HG03045 (cell line): ENCODE measurements around the gene BMPER.

Source experiments
- ATAC-seq: cut with Tn5 transposase; IDR thresholded peaks from one replicate; pipeline ENCODE4 v1.9.1; 2021; ENCODE audit warnings: mild to moderate bottlenecking, moderate library complexity; ENCODE audit not compliant: unreplicated experiment

Gene BMPER

DNA sequence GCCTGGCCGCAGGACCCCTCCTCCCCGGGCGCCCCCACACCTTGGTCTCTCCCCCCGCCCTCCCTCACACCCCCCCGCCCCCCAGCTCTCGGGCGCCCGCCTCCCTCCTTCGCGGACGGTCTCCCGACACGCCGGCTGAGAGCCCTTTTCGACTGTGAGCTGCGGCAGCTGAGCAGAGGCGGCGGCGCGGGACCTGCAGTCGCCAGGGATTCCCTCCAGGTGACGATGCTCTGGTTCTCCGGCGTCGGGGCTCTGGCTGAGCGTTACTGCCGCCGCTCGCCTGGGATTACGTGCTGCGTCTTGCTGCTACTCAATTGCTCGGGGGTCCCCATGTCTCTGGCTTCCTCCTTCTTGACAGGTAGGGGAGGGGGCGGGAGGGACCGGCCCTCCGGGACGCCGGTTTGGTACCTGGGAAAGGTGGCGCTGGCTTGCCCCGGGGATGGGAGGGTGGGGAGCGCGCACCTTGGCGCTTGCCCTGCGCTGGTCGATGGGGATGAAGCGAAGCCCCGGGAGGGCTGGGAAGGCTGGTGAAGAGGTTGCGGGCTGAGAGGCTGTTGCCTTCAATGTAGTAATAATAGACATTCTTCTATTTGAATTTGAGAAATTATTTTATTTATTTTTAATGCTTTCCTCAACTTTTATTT lies at the start of gene BMPER:
Gene BMPER, plus strand, starts transcription at position 151 of the 644 bp plus-strand sequence. Its CDS starts 75 bp downstream, at position 226.
- ATAC-seq, result no peak

- no peak for ATAC-seq
Measured at GRCh38 chr7:33861947-33862346, 43.4 kb upstream of the BMPER start.

DNA sequence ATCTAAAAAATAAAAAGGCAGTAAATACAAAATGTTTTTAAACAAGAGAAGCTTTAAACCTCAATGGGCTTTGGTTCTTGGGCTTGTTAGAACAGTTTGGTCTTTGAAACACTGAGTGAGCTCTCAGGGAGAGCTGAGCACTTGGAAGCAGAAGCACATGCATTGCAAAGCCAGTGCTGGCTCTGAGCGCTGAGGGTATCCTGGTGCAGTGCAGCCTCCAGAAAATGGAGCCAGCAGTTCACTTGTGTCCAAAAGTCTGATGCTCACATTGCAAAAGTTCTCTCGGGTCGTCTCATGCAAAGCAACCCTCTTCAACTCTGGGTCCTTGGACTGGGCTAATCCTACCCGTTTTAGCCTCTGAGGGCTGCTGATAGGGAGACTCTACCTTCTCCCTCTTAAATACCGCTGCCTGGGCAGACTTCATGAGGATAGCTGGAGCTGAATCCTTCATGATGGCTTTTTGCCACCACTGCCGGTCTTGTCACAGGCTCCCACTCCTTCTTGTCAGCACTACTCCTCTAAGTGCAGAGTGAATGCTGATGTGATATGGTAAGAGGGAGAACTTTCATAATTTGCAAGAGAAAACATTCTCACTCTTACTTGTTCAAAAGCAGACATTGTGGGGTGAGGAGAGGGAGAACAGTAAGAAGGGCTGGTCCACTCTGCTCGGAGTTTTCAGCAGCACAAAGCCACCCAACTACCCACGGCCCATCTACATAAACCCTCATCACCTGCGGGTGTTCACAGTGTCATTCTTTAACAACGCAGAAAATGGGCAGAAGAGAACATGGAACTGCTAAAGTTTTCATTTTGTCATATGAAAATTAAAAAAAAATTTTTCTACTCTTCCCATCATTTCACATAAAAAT lies 42.2 kb upstream of the BMPER start:
- ATAC-seq, result no peak

GRCh38 chr7:33868166-33868565 lies 37.2 kb upstream of the BMPER start:
- ATAC-seq, result no peak

- ATAC-seq, result no peak
Measured at GRCh38 chr7:33869176-33869575, 36.2 kb upstream of the BMPER start.

DNA sequence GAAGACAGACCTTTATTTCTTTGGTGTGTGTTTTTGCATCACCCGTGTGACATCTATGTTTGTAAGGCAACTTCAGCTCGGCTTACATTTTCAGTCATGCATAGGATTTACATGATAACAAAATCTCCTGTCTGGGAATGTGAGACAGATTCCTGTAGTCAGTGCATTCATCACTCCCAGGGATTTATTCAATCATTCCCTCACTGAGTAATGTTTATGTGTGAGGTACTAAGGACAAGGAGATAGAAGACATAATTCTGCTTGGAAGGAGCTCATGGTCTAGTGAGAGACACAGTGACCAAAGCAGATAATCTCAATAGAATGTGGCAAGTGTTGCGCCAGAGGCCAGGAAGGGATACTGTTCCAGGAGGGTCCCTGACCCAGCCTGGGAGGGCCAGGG lies 35.2 kb upstream of the BMPER start:
- no peak for ATAC-seq

GRCh38 chr7:33872870-33873269 lies 32.5 kb upstream of the BMPER start:
- no peak for ATAC-seq

DNA sequence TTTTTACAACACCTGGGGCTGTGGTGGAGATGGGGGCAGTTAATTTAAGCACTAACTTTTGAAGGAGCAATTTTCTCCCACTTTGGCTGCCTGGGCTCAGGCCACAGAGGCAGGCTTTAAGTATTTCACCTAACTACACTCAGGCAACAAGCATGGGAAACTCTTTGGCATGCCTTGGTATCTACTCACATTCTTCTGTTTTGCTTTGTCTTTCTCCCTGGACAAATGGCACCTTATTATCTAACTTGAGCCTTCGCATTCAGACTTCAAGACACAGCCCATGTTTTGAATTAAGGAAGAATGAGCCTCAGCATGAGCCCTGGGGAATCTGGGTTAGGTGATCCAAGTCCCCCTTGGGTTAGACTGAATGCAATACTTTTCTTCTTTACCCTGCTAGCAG lies 31.8 kb upstream of the BMPER start:
- no peak for ATAC-seq

GRCh38 chr7:33873981-33874750 lies 31.2 kb upstream of the BMPER start:
- no peak for ATAC-seq

DNA sequence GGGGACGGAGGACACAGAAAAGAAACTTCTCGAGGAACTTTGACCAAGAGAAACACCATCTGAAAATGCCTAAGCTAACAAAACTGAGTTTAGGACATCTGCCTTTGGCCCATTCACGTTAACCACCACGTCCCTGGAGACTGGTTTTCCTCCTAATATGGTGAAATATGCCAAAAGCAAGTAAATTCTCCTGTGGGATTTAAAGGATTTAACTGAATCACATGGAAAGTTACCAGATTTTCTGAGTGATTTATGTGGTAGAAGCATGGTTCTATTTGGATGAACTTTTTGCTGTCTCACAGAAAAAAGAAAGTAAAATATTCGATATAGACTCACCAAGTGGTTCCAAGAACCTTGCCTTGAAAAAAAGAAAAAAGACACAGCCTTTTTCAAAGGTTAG lies 30.4 kb upstream of the BMPER start:
- no peak for ATAC-seq

GRCh38 chr7:33876596-33877274 lies 28.6 kb upstream of the BMPER start:
- ATAC-seq, result no peak

GRCh38 chr7:33880787-33881186 lies 24.6 kb upstream of the BMPER start:
- no peak for ATAC-seq

- ATAC-seq, result no peak
Measured at GRCh38 chr7:33881316-33881715, 24.0 kb upstream of the BMPER start.

GRCh38 chr7:33882040-33882837 lies 23.1 kb upstream of the BMPER start:
- ATAC-seq, result no peak

DNA sequence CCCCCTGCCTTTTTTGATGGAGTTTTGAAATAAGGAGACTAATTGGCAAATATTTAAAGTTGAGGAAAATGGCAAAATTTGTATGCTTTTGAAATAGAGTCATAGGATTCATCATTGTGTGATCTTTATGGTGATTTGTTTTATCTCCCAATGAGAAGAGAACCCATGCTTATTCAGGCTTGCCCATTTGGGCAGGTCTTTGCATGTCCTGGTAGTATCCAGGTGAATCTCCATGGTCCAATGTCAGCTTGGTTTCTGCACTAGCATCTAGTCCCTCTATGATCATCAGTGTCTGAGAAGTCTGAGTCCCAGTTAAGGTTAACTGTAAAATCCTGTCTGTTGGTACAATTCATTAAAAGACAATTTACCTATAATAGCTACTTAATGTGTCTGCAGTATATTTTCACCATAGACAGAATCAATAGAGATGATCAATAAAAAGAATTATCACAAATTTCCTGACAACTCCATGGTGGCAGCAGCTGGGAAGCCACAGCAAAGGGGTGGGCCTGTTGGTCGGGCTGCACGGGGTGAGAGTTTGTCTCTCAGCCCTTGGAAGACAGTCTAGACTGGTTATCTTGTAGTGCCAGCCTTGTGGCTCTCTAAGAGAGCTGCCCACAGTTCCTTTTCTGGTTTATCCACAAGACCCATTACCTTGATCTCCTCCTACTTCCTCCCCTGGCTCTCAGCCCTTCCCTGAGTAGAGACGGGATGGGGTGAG lies 22.2 kb upstream of the BMPER start:
- ATAC-seq, result no peak

DNA sequence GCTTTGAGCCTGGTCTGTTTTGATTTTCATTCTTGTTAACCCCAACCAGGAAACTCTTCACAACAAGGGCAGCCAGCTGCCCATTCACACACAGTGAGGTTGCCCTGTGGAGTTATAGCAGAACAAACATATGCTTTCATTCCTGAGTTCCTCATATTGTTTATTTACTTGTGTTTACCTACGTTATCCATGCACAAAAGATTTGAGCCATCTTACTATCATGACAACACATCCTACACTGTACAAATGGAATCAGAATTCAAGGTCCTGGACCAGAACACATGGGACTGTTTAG lies 21.7 kb upstream of the BMPER start:
- no peak for ATAC-seq

DNA sequence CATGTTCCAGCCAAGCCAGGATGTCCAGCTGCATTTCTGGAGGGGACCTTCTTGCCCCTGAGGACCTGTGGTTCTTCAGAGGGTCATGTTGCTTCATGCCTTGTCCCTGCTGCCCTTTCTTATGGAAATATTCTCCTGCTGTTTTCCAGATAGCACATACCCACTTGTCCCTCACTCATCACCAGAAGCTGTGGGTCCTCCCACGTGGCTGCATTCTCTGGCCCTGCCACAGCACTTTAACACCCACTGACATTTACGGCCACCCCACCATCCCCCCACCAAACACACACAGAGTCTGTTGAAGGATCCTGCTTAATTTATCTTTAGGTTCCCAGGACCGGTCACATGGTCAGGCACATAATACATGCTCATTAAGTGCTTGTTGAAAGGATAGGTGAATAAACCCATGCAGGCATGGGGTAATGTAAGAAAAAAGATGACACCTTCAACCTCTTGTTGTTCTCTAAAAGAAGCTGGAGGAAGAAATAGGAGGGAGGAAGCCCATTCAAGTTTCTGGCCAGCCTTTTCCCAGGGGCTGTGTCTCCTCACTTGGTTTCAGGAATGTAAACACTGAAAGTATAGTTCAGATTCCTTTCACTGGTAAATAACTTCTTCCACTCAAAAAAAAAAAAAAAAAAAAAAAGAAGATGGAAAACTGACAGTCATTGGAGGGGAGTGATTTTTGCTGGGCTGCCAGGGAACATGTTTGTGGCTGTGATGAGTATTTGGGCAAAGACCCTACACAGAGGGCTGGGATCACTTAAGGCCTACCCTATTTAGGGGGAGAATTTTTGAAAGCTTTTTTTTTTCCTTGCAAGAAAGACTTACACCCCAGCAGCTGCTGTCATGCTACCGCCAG lies 19.8 kb upstream of the BMPER start:
- no peak for ATAC-seq

- ATAC-seq, result no peak
Measured at GRCh38 chr7:33886149-33886623, 19.2 kb upstream of the BMPER start.
